GM12878 (cell line): Measurements from ENCODE around the gene RMND5A. TPM values are rescaled to one million over a fixed set of nuclear protein-coding genes. Genes with fewer than 3 reads are reported as not detected.

Experiments used
- ATAC-seq: fragments of 200-7000 bp; cut with Tn5 transposase; 3 replicates; pipeline ENCODE4 v1.9.1; 2020; ENCODE audit warnings: mild to moderate bottlenecking, moderate library complexity
- BruUV-seq: library from RNA; stranded (reverse); fragments of 400-500 nt; replicated peaks from 2 replicates; lab custom pipeline; 2021; lab: Mats Ljungman, UMichigan
- CTCF ChIA-PET: fragments of 300-600 bp; sonication (Branson Sonifier 250); formaldehyde crosslinking; extraction: SDS; loops from one replicate; lab custom pipeline; 2021; ENCODE audit warnings: inconsistent platforms; lab: Yijun Ruan, JAX
- POLR2A ChIA-PET: fragments of 350-600 bp; formaldehyde crosslinking; extraction: SDS; loops from one replicate; lab custom pipeline; 2021; ENCODE audit warnings: inconsistent platforms; lab: Charles Lee
- RAD21 ChIA-PET: fragments of 300-600 bp; sonication (Branson Sonifier 250); formaldehyde crosslinking; loops from one replicate; lab custom pipeline; 2023; ENCODE audit warnings: antibody characterized with exemption; ENCODE audit not compliant: unreplicated experiment; lab: Charles Lee
- SMC1A ChIA-PET: fragments of 300-600 bp; sonication (Branson Sonifier 250); formaldehyde crosslinking; loops from one replicate; lab custom pipeline; 2023; ENCODE audit not compliant: unreplicated experiment, uncharacterized antibody; lab: Charles Lee
- DNase-seq: peaks from one replicate; pipeline ENCODE4 v3.0.0-alpha.2; 2011; ENCODE audit warnings: low read depth, low spot score
- FAIRE-seq: peaks from 3 replicates; lab custom pipeline; 2011; peaks lifted over from hg19 to GRCh38; lab: Jason Lieb, UNC
- H2AFZ ChIP-seq: 2 replicates; pipeline ENCODE4 v1.6.0; 2011; ENCODE audit warnings: low read depth, low read length, control low read depth; ENCODE audit not compliant: control insufficient read depth
- H3K27ac ChIP-seq: 2 replicates; pipeline ENCODE4 v1.5.1; 2011; ENCODE audit warnings: control low read depth; ENCODE audit not compliant: control insufficient read depth, insufficient read depth
- H3K27me3 ChIP-seq, 2 experiments: replicated peaks in 1 of 2; 2 replicates each; pipeline versions ENCODE4 v1.6.0 to v1.6.1; 2011; ENCODE audit warnings: low read length in 1 of 2; ENCODE audit not compliant: control insufficient read depth in 2 of 2, insufficient read depth in 2 of 2
- H3K36me3 ChIP-seq, 2 experiments: 2 replicates each; pipeline ENCODE4 v1.5.1; 2011; ENCODE audit warnings: low read length in 1 of 2; ENCODE audit not compliant: control insufficient read depth in 2 of 2, insufficient read depth in 2 of 2
- H3K4me1 ChIP-seq: 2 replicates; pipeline ENCODE4 v1.6.1; 2011; ENCODE audit warnings: mild to moderate bottlenecking, low read length, moderate library complexity, mixed read lengths; ENCODE audit not compliant: control insufficient read depth, insufficient read depth
- H3K4me2 ChIP-seq: 2 replicates; pipeline ENCODE4 v1.6.0; 2011; ENCODE audit warnings: control low read depth; ENCODE audit not compliant: control insufficient read depth, insufficient read depth
- H3K4me3 ChIP-seq: fragments of 200-600 bp; sonication (generic); 2 replicates; pipeline ENCODE4 v1.5.1; 2016
- H3K79me2 ChIP-seq: 2 replicates; pipeline ENCODE4 v1.6.0; 2011; ENCODE audit warnings: low read length; ENCODE audit not compliant: control insufficient read depth, insufficient read depth
- H3K9ac ChIP-seq: 2 replicates; pipeline ENCODE4 v1.8.0; 2011; ENCODE audit warnings: low read length, control low read depth, mixed read lengths; ENCODE audit not compliant: control insufficient read depth, insufficient read depth
- H3K9me3 ChIP-seq: replicated peaks from 3 replicates; pipeline ENCODE4 v1.5.1; 2011; ENCODE audit warnings: mild to moderate bottlenecking, low read length; ENCODE audit not compliant: control insufficient read depth, insufficient read depth
- H4K20me1 ChIP-seq: 2 replicates; pipeline ENCODE4 v1.6.0; 2011; ENCODE audit not compliant: control insufficient read depth, insufficient read depth
- JUNB ChIP-seq: IDR thresholded peaks from 2 replicates; pipeline ENCODE4 v1.6.1; 2016; ENCODE audit warnings: antibody characterized with exemption, mild to moderate bottlenecking
- NFYB ChIP-seq: IDR thresholded peaks from 2 replicates; pipeline ENCODE4 v1.6.1; 2011; ENCODE audit warnings: low read depth, mild to moderate bottlenecking, low read length, improper control_type of control experiment, moderate library complexity; ENCODE audit not compliant: insufficient read depth
- PAX8 ChIP-seq: fragments of 450-650 bp; IDR thresholded peaks from 2 replicates; pipeline ENCODE4 v1.6.1; 2017; ENCODE audit warnings: mild to moderate bottlenecking, moderate library complexity
- POLR2A ChIP-seq: IDR thresholded peaks from 2 replicates; pipeline ENCODE4 v1.6.1; 2011; ENCODE audit warnings: low read depth, mild to moderate bottlenecking, low read length
- YY1 ChIP-seq: IDR thresholded peaks from 2 replicates; pipeline ENCODE4 v1.6.1; 2011; ENCODE audit warnings: low read depth, mild to moderate bottlenecking, low read length
- WGBS: methylation state at CpG from one replicate; pipeline ENCODE4 v1.1.6; 2016; ENCODE audit warnings: low lambda C conversion rate; ENCODE audit not compliant: insufficient replicate concordance, insufficient coverage; ENCODE audit errors: missing lambda C conversion rate; 5-methylcytosine and 5-hydroxymethylcytosine counted together
- in situ Hi-C: fragments of 300-500 bp; cut with MboI; formaldehyde crosslinking; loops from 9 replicates; pipeline ENCODE4 v1.14.3; 2018; ENCODE audit warnings: mixed read lengths
- intact Hi-C: fragments of 100-400 bp; cut with micrococcal nuclease; formaldehyde crosslinking; loops from one replicate; pipeline ENCODE4 v1.14.2; 2022; ENCODE audit not compliant: unreplicated experiment
- polyA plus RNA-seq, 11 experiments: library from polyadenylated mRNA; depleted of rRNA in 4 of 11; unstranded in 6 of 11; stranded (reverse) in 5 of 11; fragments of >200 nt; fragmentation: Nextera tagmentation in 4 of 11; fragmentation: Illumina TruSeq in 1 of 11; extraction: Ambion mirVana in 4 of 11; extraction: Trizol in 1 of 11; gene quantifications; 1 replicate in 1 of 11; 2 replicates in 10 of 11; pipeline versions ENCODE4 v1.2.1 to v1.2.3, GENCODE V29; 2011 to 2016; ENCODE audit warnings: inconsistent platforms in 2 of 11, missing spikeins in 2 of 11, low read depth in 1 of 11
- total RNA-seq, 4 experiments: library from RNA; depleted of rRNA in 3 of 4; stranded (reverse); fragments of >200 nt in 3 of 4; fragmentation: Illumina TruSeq in 1 of 4; extraction: Trizol in 1 of 4; gene quantifications; 2 replicates each; pipeline versions ENCODE4 v1.2.1 to v1.2.3, GENCODE V29; 2013 to 2021
- TF ChIP-seq, protein P1 (sequence below): fragments of 450-650 bp; IDR thresholded peaks from 2 replicates; pipeline ENCODE4 v1.6.1; 2016; ENCODE audit warnings: mild to moderate bottlenecking
- TF ChIP-seq, protein P2 (sequence below): fragments of 150-350 bp; IDR thresholded peaks from 2 replicates; pipeline ENCODE4 v1.6.1; 2016; ENCODE audit warnings: low read depth, low read length

Gene RMND5A
- total and polyA plus RNA-seq, 10 of the 15 experiments (the other 5 are each of a cell fraction or from before 2014, with no cell fraction given), result 8.3 to 33.6 (median 23.2) TPM

DNA sequence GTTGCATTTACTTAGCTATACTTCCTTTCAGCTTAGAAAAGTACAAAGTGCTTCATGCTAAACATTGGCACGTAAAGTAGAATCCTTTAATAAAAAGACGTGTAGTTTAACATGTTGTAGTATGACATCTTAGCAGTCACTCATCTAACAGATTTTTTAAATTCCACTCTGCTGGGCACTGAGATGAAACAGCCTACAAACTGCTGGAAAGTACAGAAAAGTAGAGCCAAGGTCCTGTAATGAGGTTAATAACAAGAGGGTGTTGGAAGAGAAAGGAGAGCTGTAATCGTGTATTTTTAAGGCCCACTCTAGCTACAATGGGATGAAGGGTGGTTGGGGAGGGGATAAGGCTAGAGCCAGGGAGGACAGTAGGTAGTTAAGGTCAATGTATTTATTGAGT is 59.9 kb downstream of the RMND5A start:
- no TSS peak for BruUV-seq
- RAD21 ChIA-PET, result interaction anchor here (1.3 kb wide), 1 partner anchor 16 kb away, joined by 3 read pairs; no protein-coding TSS in a partner anchor
- intact Hi-C loops, result no loop called here
- Histone ChIP-seq H3K27ac (no peak overlapping the region), H3K4me3 (no peak overlapping the region), H4K20me1 (no peaks in the 10 kb centered on the region), H2AFZ (no peak overlapping the region), H3K9me3 (no peaks in the 10 kb centered on the region), H3K9ac (no peak overlapping the region), H3K36me3 (peaks cover 0 to 4% of the 10 kb centered on the region in 2 experiments; a peak in 3 of 4 replicates), H3K79me2 (no peaks in the 10 kb centered on the region), H3K4me1 (peaks cover 12% of the 10 kb centered on the region), H3K27me3 (no peaks in the 10 kb centered on the region), H3K4me2 (no peak overlapping the region)
- TF ChIP-seq, protein P1, sequence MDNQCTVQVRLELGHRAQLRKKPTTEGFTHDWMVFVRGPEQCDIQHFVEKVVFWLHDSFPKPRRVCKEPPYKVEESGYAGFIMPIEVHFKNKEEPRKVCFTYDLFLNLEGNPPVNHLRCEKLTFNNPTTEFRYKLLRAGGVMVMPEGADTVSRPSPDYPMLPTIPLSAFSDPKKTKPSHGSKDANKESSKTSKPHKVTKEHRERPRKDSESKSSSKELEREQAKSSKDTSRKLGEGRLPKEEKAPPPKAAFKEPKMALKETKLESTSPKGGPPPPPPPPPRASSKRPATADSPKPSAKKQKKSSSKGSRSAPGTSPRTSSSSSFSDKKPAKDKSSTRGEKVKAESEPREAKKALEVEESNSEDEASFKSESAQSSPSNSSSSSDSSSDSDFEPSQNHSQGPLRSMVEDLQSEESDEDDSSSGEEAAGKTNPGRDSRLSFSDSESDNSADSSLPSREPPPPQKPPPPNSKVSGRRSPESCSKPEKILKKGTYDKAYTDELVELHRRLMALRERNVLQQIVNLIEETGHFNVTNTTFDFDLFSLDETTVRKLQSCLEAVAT, result no peak
- TF ChIP-seq YY1 (no peak), NFYB (no peak), PAX8 (no peak), JUNB (no peak), POLR2A (no peak)
- TF ChIP-seq, protein P2, sequence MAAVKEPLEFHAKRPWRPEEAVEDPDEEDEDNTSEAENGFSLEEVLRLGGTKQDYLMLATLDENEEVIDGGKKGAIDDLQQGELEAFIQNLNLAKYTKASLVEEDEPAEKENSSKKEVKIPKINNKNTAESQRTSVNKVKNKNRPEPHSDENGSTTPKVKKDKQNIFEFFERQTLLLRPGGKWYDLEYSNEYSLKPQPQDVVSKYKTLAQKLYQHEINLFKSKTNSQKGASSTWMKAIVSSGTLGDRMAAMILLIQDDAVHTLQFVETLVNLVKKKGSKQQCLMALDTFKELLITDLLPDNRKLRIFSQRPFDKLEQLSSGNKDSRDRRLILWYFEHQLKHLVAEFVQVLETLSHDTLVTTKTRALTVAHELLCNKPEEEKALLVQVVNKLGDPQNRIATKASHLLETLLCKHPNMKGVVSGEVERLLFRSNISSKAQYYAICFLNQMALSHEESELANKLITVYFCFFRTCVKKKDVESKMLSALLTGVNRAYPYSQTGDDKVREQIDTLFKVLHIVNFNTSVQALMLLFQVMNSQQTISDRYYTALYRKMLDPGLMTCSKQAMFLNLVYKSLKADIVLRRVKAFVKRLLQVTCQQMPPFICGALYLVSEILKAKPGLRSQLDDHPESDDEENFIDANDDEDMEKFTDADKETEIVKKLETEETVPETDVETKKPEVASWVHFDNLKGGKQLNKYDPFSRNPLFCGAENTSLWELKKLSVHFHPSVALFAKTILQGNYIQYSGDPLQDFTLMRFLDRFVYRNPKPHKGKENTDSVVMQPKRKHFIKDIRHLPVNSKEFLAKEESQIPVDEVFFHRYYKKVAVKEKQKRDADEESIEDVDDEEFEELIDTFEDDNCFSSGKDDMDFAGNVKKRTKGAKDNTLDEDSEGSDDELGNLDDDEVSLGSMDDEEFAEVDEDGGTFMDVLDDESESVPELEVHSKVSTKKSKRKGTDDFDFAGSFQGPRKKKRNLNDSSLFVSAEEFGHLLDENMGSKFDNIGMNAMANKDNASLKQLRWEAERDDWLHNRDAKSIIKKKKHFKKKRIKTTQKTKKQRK, result no peak
- no peak for FAIRE-seq
- ATAC-seq, result no peak
- POLR2A ChIA-PET, result no interaction called here
- in situ Hi-C loops, result no loop called here
- CTCF ChIA-PET, result interaction anchor here (1.0 to 2.9 kb wide), 3 partner anchors 9 to 15 kb away, joined by 3 to 13 read pairs (median 5); no protein-coding TSS in a partner anchor
- SMC1A ChIA-PET, result interaction anchor here (1.4 kb wide), 1 partner anchor 18 kb away, joined by 4 read pairs; no protein-coding TSS in a partner anchor
- no peak for DNase-seq
- 73% methylated on average over 3 of the region's 3 CpGs for WGBS
